Measurements from ENCODE around the gene WDR36. TPM values are rescaled to one million over a fixed set of nuclear protein-coding genes. Genes with fewer than 3 reads are reported as not detected.

The WDR36 gene
- polyA plus RNA-seq (ENCODE audit: insufficient read length in 10 of 10), result 10 to 100 TPM; 13.1 to 19.6 (median 18.2) TPM
- long read RNA-seq, donor 1, result 0 reads
- long read RNA-seq, donor 2, full-length matches to known transcripts, result 1 of 1 reads
- long read RNA-seq, donor 2, partial matches to known transcripts, result 0 of 1 reads
- long read RNA-seq, donor 2, other reads (novel, unspliced or antisense), result 0 of 1 reads
- long read RNA-seq, donor 3, result 0 reads
- long read RNA-seq, donor 4, result 0 reads
- long read RNA-seq, donor 5, result 0 reads
- long read RNA-seq, donor 6, result 0 reads
- long read RNA-seq, donor 7, full-length matches to known transcripts, result 1 of 1 reads
- long read RNA-seq, donor 7, partial matches to known transcripts, result 0 of 1 reads
- long read RNA-seq, donor 7, other reads (novel, unspliced or antisense), result 0 of 1 reads
- long read RNA-seq, donor 8, result 0 reads
- long read RNA-seq, donor 9, result 0 reads

DNA sequence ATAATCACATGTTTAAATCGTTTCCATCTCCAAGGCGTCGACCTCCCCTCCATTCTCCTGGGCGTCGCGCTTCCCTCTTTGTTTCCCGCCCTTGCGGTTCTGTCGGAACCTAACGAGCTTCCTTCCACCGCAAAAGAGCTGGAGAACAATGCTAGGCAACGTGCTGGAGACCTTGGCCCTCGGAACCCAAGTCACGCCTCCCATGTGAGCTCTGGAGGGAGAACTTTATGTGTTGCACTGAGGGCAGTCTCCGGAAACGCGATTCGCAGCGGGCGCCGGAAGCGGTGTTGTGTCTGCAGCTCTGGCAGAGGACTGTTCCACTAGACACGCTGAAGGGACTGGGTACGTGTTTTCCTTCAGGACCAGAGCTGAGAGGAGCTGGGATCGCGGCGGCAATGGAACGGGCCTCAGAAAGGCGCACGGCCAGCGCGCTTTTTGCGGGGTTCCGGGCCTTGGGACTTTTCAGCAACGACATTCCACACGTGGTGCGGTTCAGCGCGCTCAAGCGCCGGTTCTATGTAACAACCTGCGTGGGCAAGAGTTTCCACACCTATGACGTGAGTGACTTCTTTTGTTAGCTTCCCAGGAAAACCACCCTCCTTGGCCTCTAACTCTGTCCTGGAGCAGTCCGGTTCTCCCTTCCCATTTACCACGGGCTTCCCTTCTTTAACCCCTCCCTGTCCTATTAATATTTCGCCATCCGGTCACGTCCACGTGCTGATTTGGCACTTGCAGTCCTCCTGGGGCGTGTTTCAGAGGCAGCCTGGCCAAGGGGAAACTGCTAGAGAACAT, at the start of gene WDR36:
Gene WDR36 (plus strand): TSS at position 287 of the 792 bp plus-strand sequence. CDS start 109 bp downstream, at position 396.
- DNase-seq, result peak; percentile 91 to 96 (median 93)

DNA sequence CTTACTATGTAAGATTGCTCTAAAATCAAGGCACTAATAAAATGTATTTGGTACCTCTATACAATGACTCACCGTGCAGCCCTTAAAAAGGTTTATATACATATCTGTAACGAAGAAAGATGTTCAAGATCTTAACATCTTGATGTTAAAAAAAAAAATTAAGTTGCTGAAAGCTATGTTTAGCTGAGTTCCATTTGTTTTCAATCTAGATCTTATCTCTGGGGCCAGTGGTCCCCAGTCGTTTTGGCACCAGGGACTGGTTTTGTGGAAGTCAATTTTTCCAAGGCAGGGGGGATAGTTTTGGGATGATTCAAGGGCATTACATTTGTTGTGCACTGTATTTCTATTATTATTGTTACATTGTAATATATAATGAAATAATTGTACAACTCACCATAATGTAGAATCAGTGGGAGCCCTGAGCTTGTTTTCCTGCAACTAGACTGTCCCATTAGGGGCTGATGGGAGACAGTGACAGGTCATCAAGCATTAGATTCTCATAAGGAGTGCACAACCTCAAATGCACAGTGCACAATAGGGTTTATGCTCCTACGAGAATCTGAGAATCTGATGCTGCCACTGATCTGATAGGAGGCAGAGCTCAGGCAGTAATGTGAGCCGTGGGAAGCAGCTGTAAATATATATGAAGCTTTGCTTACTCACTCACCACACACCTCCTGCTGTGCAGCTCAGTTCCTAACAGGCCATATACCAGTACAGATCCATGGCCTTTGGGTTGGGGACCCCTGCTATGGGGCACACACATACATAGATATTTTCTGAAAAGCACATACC, 48.2 kb upstream of the WDR36 start:
- DNase-seq, result peak in 1 of 3 donors; percentile 2

DNA sequence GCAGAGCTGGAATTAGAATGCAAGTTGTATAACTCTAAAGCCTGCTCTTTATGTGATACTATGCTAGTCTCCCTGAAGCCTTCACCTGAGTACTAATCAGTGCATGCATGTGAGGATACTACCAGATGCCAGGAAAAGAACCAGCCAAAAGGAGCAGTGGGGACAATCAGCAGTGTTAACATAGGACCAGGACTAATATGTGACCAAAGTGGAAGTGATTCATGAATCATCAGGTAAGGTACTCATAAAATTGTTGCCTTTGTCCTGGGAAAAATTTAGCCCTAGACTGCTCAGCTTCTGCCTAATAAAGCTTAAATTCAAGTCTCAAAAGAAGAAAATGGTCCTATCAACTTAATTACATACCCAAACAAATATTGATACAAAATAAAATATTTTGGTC, 34.1 kb upstream of the WDR36 start:
- no peak for DNase-seq

DNA sequence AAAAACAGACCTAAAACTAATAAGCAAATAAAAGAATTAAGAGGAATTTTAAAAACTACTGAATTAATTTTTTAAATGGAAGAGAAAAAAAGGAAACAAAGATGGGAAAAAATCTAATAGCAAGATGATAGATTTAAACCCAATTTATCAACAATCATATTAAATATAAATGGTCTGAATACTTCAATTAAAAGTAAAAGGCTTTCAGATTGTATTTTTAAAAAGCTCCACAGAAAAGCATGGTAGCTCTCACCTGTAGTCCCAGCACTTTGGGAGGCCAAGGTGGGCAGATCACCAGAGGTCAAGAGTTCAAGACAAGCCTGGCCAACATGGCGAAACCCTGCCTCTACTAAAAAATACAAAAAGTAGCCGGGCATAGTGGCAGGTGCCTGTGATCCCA, 32.0 kb upstream of the WDR36 start:
- DNase-seq, result no peak

DNA sequence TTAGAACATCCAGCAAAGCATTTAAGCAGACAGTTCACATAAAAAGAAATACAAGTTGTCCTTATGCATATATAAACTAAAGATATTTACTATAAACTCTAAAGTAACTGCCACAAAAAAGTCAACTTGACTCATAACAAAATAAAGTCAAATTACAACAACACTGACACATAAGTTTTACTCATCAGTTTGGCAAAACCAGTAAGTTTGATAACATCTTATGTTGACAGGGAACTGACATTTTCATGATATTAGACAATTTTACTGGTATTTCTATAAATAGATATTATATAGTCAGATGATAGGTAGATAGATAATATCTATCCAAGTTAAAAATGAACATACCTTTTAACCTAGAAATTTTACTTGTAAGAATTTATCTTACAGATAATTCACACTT, 30.5 kb upstream of the WDR36 start:
- no peak for DNase-seq

DNA sequence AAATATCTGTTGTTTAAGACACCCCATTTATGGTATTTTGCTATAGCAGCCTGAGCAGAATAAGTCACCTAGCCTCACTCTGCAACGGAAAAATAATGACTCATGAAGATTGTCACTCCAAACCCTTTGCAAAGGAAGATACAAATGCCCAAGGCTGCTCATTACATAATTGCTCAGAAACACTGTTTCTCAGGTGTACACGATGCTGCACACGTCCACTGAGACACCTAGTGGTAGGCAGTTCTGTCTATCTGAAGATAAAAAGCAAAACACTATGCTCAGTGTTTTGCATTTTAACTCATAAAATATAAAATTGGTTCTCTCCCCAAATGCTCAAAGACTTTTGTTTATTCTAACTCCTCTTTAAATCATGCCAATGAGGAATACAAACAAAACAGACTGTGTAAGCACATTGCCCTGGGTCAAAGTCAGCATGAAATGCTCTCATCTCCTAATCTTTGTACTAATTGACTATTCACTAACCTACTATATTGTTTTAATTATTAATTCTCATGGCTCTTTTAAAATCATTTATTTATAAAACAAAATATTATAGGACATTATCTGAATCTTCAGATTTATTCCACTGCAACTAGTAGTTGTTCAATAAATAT, 28.3 kb upstream of the WDR36 start:
- no peak for DNase-seq

DNA sequence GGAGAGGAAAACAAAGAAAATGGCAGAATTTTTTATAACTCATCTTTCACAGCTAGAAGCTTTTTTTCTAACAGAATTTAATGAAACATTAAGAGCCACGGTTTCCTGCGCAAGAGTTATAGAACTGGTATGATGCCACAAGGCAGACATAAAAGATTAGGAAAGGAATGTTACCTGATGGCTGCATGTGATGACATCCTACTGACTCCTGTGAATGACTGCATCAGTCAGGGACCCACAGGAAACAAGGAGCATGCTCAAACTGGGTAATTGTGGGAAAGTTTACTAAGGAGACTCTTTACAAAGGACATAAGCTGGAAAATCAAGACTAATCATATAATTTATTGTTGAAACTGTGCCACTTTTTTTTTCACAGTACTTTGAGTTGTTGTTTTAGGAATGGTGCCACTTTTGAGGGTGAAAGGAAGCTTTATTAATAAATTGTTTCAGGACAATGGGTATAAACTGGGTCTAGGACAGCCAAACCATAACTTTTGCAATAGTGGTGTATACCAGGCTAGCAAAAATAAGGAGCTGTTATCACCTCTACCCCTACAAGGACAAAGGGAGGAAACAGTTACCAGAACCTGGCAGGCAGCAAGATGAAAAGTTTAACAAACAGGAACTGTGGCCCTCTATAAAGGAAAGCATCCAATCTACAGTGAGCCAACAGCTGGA, 25.7 kb upstream of the WDR36 start:
- DNase-seq, result no peak

DNA sequence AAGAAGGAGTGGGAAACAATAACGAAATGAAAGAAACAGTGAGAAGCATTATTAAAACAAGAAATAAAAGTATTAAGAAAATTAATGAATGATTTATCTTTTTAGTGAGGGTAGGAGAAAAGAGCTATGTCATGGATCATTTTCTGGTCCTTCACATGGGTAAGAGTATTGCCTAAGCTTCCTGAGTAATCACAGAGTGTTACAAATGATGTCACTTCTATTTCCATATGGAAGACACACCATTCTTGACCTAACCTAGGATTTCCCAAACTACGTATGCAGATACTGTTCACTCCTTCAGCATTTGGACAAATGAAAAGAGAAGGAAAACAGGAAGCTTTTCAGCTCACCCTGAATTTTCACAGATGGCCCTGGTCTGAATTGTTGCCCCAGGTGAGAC, 23.9 kb upstream of the WDR36 start:
- no peak for DNase-seq

DNA sequence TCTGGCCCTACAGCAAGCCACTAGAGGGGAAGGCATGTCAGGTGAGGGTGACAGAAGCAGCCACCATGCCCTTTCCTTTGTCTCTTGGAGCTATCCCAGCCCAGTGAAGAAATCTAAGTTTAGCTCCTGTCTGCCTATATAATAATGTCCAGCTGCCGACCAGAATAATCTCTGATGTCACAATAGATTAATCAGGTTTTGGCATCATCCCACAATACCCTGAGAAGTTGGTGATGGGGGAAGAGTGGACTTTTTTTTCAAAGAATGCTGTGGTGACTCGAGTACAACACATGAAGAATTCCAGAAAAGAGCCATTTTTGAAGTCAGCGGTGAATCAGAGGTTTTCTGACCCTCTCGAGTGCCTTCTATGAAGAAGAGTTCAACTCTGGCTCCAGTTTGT, 22.3 kb upstream of the WDR36 start:
- DNase-seq, result peak in 1 of 3 donors; percentile 60

DNA sequence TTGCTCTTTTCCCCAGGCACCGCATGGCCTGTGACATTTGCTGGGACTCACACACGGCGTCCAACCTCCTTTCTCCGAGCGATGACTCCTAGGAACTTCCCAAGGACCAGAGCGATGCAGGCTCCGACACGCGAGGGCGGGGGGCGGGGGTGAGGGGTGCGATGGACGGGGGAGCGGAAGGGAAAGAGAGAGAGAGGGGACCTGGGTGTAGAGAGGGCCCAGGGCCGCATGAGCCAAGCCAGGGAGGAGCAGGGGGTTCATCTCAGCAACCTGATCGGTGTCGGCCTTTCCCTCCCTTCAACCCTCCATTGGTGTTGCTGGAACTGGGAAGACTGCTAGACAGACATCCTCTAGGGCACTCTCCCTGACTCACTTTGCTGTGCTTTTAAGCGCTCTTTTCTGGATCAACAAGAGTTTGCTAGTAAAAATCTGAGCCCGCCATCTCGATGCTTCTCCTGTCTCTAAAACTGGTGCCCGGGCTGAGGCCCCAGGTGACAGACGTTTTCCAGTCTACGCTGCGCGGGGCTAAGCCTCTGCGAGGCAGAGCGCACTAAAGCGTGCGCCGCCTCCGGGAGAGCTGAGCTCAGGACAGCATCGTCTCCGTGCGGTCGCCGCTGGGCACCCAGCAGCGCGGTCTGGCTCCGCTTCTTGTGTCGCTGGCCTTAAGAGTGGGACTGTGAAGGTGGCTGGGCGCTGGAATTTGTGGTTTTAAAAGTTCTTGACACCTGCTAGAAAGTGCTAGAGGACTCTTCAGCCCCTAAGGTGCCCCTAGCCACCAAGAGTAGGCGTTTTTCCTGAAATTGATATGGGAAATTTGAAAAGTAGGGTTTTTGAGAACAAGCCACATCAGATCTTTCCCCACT, 21.6 kb upstream of the WDR36 start:
- DNase-seq, result peak in 1 of 3 donors; percentile 44

DNA sequence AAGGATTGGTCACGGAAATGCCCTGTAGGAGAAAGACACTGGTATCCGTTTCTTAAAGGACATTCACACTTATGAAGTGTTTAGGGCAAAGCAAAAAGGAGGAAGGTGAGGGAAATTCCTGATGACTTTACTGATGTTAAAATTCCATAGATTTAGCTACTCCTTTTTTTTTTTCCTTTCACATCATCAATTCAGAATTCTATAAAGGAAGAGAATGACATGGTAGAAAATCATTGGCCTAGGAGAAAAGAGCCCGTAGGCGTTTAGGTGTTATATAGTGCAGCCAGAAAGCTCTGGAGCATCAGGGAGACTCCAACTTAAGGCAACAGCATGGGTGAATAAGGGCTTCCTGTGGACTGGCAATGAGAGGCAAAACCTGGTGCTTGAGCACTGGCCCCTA, 20.7 kb upstream of the WDR36 start, which contains the start of gene TSLP:
Gene TSLP (plus strand): TSS at position 301 of the 400 bp plus-strand sequence. CDS start 178 bp downstream, outside the sequence.
- DNase-seq, result no peak

DNA sequence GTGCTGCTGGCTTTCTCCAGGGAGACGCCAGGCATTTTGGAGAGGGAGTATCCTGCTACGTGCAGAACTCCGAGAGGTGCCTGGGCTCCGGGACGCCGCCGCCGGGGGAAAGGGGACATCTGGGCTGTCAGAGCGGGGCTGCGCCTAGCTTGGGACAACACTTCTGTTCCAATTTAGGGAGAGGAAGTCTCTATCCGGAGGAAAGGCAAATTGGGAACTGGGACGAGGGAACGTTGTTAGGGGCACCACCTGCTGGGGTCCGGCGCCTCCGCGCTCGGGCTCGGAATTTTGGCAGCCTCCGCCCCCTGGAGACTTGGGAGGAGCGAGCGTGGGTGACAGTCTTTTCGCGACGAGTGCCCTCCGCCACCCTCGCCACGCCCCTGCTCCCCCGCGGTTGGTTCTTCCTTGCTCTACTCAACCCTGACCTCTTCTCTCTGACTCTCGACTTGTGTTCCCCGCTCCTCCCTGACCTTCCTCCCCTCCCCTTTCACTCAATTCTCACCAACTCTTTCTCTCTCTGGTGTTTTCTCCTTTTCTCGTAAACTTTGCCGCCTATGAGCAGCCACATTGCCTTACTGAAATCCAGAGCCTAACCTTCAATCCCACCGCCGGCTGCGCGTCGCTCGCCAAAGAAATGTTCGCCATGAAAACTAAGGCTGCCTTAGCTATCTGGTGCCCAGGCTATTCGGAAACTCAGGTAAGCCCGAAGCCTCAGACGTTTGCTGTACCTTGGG, 19.0 kb upstream of the WDR36 start:
- peak in 2 of 3 donors; percentile 28 to 36 for DNase-seq

DNA sequence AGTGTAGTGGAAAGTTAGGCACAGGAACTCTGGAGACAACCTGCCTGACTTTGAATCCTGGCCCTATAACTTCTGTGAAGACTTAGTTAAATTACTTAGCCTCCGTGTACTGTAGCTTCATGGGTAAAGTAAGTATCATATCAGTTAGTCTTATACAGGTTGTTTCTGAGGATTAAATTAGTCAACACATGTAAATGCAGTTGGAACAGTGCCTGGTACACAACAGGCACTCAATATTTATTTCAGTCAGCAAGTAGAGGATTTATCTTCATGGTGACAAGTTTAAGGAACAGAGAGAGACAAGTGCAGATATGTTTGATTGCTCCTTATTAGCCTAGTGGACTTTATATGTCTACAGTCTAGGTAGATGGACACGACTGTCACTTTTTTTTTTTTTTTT, 17.9 kb upstream of the WDR36 start:
- DNase-seq, result no peak

DNA sequence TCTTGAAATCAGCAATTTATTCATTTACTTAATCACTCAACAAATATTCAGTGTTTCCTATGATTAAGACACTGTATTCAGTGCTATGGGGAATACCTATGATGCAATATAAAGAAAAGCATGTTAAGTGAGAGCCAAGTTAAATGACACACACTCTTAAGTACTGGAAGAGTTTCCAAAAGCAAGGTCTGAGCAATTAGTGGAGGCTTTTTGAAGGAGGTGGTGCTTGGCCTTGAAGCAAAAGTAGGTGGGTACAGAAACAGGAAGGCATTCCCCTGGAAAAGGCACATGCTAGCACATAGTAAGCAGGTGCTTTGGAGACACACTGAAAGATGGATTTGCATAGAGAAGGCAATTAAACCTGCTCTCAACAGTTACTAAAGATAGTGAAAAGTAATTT, 16.6 kb upstream of the WDR36 start:
- DNase-seq, result peak in 1 of 3 donors; percentile 75

DNA sequence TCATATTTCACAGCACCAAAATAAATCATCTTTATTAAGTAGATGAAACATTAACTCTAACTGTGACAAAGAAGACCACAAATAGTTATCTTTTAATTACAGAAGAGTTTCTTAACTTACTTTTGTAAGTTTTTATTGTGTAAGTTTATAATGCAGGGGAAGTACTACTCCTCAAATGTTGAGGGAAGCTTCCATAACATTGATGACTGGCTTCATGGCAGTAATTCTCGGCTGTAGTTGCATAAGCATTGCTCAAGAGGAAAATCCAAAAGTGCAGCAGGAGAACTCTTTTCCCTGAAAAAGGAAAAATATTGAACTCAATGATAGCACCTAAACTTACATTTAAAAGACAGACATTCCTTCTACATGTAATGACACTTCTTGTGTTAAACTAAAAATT, 16.1 kb upstream of the WDR36 start:
- DNase-seq, result no peak

DNA sequence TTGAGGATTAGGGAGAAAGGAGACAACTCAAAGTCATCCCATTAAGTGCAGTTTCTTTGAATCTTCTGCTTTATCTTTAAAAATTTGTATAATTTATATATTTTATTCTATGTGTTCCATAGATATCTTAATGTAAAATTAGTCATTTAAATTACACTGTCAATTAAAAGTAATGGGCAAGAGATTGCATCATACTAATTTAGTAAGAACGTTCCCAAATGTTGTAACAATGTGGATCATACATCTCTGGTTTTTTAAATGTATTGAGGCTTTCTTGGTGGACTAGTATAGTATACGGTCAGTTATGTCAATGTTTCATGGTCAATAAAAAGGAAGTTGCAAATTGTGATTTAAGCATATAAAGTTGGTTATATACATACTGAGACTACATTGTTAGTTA, 14.5 kb upstream of the WDR36 start:
- no peak for DNase-seq

DNA sequence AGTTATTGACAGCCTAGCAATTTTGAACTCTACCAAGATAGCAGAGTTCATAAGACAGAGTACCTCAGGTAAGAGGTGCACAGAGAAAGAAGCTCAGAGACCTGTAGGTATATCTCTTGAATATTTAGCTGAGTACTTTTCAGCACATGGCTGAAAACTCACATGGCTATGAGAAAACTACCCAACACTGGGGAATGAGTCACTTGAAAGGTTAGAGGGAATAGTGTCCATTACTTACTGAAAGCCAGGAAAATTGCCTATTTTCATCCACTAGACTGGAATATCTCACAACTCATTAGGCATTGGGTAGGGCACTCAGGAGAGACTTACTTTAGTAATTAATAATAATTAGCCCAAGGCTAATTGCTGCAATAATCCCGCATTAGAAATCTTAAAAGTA, 12.3 kb upstream of the WDR36 start:
- no peak for DNase-seq

DNA sequence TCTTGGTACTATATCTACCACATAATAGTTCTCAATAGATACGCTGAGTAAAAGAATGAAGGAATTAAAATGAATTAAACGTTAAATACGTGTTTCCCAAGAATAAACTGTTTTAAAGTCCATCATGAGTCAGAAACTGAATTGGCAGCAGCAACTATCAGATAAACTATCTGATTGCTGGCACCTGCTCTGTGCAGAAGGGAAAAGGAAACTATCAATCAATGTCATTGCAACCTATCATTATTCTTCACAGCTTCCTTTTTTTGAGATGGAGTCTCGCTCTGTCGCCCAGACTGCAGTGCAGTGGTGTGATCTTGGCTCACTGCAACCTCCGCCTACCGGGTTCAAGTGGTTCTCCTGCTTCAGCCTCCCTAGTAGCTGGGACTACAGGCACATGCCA, 8.8 kb upstream of the WDR36 start:
- no peak for DNase-seq

DNA sequence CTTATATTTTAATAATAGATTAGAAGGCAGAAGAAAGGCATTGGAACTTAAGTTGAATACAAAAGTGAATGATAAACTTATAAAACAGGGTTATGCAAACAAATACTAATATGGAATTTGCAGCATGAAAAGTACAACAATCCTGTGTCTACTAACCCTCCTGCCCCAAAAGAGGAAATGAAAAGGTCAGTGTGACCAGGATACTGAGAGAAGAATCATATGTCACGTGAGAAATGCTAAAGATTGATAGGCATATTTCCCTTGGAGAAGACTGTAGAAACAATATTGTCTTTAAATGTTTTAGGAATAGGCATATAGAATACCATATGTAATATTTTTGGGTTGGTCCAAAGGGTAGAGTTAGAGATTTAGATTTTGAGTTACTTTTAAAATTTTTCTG, 3.8 kb downstream of the WDR36 start:
- no peak for DNase-seq
